Thoracic aorta (tissue), 2 donors: ENCODE measurements around the gene VDR. TPM values are rescaled to one million over a fixed set of nuclear protein-coding genes. Genes with fewer than 3 reads are reported as not detected.

Source experiments
- ATAC-seq: fragments of 150-250 bp; one replicate; pipeline ENCODE4 v1.8.0; 2017; ENCODE audit warnings: low read depth; ENCODE audit not compliant: insufficient number of reproducible peaks, low FRiP score
- DNase-seq: peaks from one replicate; pipeline ENCODE4 v3.0.0-alpha.2; 2020; ENCODE audit warnings: low spot score
- H3K27ac ChIP-seq, 2 donors: fragments of 200-600 bp; sonication (generic); 1 replicate in 1 of 2; 2 replicates in 1 of 2; pipeline ENCODE4 v1.5.1; 2016; ENCODE audit warnings: mild to moderate bottlenecking in 2 of 2, moderate library complexity in 2 of 2
- H3K27me3 ChIP-seq: fragments of 200-600 bp; sonication (generic); replicated peaks from 2 replicates; pipeline ENCODE4 v1.6.0; 2016; ENCODE audit warnings: mild to moderate bottlenecking; ENCODE audit not compliant: insufficient read depth
- H3K36me3 ChIP-seq: fragments of 200-600 bp; sonication (generic); one replicate; pipeline ENCODE4 v1.5.1; 2016
- H3K4me1 ChIP-seq, 2 donors: fragments of 200-600 bp; sonication (generic); 1 replicate in 1 of 2; 2 replicates in 1 of 2; pipeline versions ENCODE4 v1.5.1 to v1.6.0; 2016; ENCODE audit warnings: low read depth in 2 of 2, mild to moderate bottlenecking in 1 of 2; ENCODE audit not compliant: control insufficient read depth in 1 of 2
- H3K4me3 ChIP-seq: fragments of 200-600 bp; sonication (generic); 2 replicates; pipeline ENCODE4 v1.5.1; 2016; ENCODE audit warnings: mild to moderate bottlenecking
- H3K9me3 ChIP-seq: fragments of 200-600 bp; sonication (generic); 2 replicates; pipeline ENCODE4 v1.5.1; 2016
- total RNA-seq, 2 donors: library from RNA; depleted of rRNA; stranded (reverse); fragments of >200 nt; gene quantifications; one replicate each; pipeline versions ENCODE4 v1.1.0 to v1.2.3, GENCODE V29; 2016
- TF ChIP-seq, protein P1 (sequence below): fragments of 200-600 bp; sonication (generic); IDR thresholded peaks from one replicate; pipeline ENCODE4 v1.5.1; 2019; ENCODE audit warnings: antibody characterized with exemption

VDR gene
- total RNA-seq, 2 donors from 2014 or later, result 6.8 to 10.3 TPM

DNA sequence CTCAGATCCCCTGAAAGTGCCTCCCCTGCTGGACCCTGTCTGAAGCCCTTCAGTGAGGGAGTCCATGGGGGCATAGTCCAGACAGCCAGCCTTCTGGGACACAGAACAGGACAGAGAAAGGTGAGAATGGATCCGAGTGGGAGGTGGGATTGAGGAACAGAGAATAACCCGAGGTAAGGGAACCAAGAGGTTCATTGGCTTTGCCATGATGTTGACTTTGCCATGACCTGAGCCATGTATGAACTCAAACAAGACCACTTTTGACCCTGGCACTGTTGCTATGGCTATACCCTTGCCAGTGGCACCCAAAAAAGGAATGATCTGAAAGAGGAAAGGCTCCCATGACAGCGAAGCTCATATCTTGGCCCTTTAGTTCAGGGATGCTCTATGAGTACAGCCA, 22.6 kb upstream of the VDR start:
- TF ChIP-seq, protein P1, sequence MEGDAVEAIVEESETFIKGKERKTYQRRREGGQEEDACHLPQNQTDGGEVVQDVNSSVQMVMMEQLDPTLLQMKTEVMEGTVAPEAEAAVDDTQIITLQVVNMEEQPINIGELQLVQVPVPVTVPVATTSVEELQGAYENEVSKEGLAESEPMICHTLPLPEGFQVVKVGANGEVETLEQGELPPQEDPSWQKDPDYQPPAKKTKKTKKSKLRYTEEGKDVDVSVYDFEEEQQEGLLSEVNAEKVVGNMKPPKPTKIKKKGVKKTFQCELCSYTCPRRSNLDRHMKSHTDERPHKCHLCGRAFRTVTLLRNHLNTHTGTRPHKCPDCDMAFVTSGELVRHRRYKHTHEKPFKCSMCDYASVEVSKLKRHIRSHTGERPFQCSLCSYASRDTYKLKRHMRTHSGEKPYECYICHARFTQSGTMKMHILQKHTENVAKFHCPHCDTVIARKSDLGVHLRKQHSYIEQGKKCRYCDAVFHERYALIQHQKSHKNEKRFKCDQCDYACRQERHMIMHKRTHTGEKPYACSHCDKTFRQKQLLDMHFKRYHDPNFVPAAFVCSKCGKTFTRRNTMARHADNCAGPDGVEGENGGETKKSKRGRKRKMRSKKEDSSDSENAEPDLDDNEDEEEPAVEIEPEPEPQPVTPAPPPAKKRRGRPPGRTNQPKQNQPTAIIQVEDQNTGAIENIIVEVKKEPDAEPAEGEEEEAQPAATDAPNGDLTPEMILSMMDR, result no peak
- H3K27ac ChIP-seq, result no peak overlapping the region
- DNase-seq (no peak), ATAC-seq (no peak)
- no peaks in the 10 kb centered on the region for H3K4me1 ChIP-seq
- H3K36me3 ChIP-seq, result no peaks in the 10 kb centered on the region
- no peak overlapping the region for H3K4me3 ChIP-seq
- H3K27me3 ChIP-seq, result no peaks in the 10 kb centered on the region
- no peaks in the 10 kb centered on the region for H3K9me3 ChIP-seq

DNA sequence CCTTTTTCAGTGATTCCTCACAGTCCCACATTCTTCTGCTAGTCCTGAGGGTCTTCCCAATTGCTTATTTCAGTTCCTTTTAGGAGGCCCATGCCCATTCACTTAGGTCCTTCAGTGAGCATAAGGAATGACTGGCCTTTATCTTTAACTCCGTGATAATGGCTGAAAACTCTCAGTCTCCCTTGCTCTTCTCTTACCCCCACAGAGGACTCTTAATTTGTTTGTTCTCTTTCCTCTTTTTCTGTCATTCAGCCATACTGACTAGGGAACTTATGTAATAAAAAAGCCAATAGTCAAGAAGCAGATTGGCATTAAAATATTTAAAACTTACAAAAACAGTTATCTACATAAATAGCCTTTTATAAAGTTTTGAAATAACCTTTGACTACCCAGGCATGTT, 17.1 kb upstream of the VDR start:
- Histone ChIP-seq H3K36me3 (no peaks in the 10 kb centered on the region), H3K27ac (no peak overlapping the region), H3K27me3 (no peaks in the 10 kb centered on the region), H3K4me3 (no peak overlapping the region), H3K9me3 (no peaks in the 10 kb centered on the region), H3K4me1 (no peaks in the 10 kb centered on the region)
- no peak for ATAC-seq
- DNase-seq, result no peak
- TF ChIP-seq, protein P1, result no peak

DNA sequence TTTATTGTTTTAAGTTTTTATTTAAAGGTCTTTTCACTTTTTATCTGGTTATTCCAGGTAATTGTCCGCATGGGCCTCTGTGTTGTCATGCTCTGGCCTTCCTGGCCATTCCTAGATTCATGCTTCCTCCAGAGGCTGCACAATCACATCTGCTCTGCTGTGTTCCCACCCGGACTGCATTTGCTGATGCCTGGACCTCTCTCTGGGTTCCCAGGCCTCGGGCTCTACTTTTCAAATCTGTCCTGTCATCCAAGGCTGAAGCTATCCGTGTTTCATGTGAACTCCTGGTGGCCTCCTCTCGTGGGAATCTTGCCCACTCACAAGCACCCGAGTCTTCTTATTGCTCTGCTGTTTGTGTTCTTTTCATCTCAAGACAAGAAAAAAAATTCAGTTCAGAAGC, 16.1 kb upstream of the VDR start:
- no peaks in the 10 kb centered on the region for H3K36me3 ChIP-seq
- DNase-seq (no peak), ATAC-seq (no peak)
- no peaks in the 10 kb centered on the region for H3K4me1 ChIP-seq
- H3K27ac ChIP-seq, result no peak overlapping the region
- no peaks in the 10 kb centered on the region for H3K9me3 ChIP-seq
- TF ChIP-seq, protein P1, result no peak
- no peaks in the 10 kb centered on the region for H3K27me3 ChIP-seq
- no peak overlapping the region for H3K4me3 ChIP-seq

DNA sequence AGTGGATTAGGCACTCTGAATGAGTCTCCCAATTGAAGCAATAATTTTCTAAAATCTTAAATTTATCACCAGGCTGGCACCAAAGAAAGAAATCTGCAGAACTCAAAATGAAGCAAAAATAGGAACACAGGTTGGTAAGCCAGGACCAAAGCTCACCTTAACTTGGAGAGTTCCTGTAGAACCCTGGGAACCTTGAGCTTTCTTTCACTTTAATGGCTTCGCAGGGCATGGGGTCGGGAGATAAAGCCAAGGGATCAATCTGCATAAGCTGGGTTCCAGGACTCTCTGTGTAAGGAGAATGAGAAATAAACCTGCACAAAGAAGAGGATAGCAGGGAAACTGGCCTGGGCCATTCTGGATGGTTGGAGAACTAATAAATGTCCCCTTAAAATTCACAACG, 8.3 kb upstream of the VDR start:
- TF ChIP-seq, protein P1, result no peak
- Histone ChIP-seq H3K36me3 (no peaks in the 10 kb centered on the region), H3K4me3 (no peak overlapping the region), H3K9me3 (no peaks in the 10 kb centered on the region), H3K4me1 (no peaks in the 10 kb centered on the region), H3K27ac (no peak overlapping the region), H3K27me3 (no peaks in the 10 kb centered on the region)
- DNase-seq (no peak), ATAC-seq (no peak)

DNA sequence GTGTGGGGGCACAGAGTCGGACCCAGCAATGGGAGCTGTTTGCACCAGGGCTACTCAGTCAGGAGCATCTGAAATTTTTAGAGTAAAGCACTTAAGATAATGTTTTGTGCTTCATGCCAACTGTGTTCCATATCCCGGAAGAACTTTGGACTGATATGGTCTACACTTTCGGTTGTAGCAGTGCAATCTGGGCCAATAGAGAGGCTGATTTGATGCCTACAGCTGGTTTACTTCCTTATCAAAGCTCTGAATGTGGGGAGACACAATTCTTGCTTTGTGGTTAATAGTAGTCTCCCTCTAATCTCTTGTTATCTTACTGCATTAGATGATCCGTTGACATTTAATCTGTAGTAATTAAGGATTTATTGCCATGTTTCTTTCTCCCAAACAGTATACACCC, 7.8 kb upstream of the VDR start:
- H3K4me3 ChIP-seq, result no peak overlapping the region
- H3K9me3 ChIP-seq, result no peaks in the 10 kb centered on the region
- no peaks in the 10 kb centered on the region for H3K27me3 ChIP-seq
- H3K27ac ChIP-seq, result no peak overlapping the region
- TF ChIP-seq, protein P1, result no peak
- H3K36me3 ChIP-seq, result no peaks in the 10 kb centered on the region
- ATAC-seq (no peak), DNase-seq (no peak)
- no peaks in the 10 kb centered on the region for H3K4me1 ChIP-seq
